NCI-H345 (cell line): ENCODE measurements around the gene ALDH3A1.
A peak's percentile ranks its signal among the peaks of the same experiment; 100 is the strongest.

ENCODE experiments used
- DNase-seq: peaks from one replicate; lab custom pipeline; 2025; lab: John Stamatoyannopoulos, UW

The ALDH3A1 gene

DNA sequence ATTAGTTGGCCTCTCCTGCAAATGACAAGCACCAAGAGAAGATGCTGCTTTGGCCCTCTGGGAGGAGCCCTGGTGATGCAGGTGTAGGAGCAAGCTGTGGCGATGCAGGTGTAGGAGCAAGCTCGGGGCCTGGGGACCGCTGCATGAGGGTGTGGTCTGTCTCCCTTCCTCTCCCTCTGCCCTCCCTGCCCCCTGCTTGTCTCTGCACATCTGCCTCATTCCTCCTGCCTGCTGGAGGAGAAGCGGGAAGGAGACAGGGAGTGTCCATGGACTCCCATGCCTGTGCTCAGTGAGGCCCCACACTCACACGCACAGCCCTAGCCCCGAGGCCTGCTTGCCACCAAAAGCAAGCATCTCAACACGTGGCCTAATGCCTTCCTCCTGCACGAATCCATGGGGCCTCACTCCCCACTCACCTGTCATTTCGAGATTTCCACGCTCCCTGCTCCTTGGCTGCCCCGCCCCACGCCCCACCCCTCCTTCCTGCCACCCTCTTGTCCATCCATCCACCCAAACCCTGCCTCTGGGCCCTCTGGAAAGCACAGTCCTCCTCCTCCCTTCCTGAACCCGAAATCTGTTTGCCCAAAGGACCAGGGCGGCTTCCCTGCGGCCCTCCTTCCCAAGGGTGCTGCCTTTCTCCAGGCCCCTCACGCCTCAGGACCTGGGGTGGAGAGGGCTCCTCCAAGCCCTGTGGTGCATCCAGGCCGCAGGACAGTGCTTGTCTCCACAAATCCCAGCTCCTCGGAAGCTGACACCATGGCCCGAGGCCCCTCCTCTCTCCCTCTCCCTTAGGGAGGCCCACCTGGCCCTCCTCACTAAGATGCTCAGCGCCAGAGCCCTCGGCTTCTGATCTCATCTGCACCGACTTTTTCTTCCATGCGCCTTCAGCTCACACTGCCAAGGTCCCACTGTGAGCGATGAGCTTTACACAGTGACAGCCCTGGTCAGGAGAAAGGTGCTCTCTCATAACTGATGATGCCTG is 11.8 kb upstream of the ALDH3A1 start:
- DNase-seq, result no peak

DNA sequence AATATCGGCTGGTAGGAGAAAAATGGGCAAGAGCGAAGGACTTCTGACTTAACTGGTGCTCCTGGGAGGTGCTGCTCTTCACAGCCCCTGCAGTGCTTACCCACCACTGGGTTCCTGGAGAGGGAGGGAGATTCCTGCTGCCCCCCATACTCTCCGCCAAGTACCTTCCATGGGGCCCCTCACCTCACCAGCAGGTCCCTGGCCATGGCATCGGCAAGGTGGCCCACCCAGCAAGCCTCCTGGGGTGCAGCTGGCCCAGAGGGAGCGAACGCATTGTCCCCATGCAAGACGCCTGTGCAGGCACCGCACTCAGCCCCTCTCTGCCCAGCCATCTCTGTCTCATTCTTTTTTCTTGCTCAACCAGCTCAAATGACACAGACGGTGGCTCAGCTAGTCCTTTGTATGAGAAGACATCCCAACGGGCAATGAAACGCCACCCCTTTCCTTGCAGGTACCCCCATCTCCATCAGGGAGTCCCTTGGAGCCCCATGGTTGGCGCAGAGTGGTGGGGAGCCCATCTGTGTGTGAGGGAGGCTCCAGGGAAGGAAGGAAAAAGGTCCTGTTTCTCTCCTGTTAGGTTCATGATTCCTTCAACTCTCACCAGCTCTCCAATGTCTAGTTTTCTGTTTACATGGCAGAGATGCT is 9.6 kb upstream of the ALDH3A1 start:
- no peak for DNase-seq

DNA sequence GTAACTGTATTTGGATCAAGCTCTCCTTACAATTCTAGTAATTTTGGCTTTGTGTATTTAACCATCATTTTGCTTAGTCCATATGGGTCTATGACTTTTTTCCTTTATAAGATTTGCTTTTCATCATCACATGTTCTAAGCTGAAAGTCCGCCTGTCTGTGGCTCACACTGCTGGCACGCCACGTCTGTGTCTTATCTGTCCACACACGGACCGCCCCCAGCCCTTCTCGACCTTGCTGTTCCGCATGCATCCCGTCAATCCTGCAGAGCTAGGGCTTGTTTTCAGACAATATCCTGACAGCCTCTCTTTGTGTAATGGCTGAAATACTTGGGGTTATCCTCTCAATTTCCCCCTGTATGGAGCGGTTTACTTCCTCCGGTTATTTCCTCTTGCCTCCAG is 8.4 kb upstream of the ALDH3A1 start:
- DNase-seq, result no peak

DNA sequence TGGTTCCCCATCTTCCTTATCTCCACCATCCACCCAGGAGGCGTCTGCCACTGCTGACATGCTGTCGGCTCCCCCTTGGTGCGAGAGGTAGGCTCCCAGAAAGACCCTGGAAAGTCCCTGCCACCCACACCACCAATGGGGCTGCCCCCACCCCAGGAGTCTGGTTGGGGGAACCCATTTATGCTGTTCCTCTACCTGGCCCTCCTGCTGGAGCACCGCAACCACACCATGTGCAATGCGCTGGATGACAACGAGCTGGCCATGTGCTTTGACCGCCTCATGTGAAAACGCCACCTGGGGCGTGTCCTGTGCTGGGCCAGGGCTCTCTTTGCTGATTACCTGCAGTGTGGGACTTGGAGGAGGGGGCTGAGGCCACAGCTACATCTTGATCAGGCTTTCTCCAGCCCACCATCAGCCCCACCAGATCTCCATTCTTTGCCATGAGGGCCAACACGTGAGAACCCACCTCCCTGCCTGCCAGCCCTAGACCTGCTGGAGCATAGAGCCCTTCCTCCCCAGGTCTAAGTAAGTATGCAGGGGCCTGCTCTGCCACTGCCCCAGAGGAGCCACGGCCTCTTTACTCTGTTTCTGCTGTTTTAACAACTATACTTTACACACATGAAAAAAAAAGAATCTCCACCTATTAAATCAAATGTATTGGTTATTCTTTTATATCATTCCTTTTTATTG is 7.9 kb upstream of the ALDH3A1 start:
- DNase-seq, result no peak

DNA sequence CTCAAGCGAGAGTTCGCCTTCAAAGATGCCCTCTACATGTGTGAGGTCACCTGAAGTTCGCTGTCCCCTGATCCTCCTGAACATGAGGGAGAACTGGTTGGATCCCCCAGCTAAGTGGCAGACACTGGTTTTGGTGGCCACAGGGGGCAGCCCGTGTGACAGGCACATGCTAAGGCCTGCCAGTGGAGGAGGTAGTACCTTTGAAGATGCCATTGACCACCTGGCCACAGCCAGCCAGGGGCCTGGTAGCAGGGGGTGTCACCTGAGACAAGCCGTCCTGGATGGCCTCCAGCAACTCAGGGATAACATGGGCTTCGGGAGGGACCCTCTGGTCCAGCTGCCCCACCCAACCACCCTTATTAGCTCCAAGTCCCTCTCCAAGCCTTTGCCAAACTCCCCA is 7.3 kb upstream of the ALDH3A1 start:
- no peak for DNase-seq

DNA sequence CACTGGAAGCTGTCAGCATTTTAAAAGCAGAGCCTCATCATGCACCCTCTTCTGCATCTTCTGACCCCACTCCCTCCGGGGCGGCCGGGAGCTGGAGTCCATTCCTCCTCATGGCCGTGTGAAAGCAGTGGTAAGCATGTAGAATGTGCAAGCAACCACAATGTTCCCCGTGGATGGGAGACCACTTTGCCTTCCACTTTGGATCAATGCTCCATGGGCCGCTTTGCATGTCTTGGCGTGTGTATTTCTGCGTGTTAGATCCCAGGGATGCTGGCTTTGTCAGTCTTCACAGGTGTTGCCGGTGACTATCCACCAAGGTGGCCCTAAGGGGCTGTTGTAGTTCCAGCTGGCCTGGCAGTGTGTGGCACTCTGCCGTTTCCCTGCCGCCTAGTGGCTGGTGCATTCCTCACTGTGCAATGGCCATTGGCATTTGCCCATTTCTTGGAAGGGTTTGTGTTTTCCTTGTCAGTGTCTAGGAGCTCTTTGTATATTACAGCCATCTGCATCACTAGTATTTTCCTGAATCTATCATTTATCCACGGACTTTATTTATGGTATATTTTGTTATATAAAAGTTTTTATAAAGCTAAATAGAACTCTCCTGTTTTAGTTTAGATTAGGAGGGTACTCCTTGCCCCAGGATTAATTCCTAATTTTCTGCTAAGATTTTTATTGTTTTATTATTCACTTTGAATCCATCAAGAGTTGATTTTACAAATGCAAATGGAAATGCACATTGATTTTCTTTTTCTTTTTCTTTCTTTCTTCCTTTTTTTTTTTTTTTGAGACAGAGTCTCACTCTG is 5.8 kb upstream of the ALDH3A1 start:
- DNase-seq, result peak; percentile 58

DNA sequence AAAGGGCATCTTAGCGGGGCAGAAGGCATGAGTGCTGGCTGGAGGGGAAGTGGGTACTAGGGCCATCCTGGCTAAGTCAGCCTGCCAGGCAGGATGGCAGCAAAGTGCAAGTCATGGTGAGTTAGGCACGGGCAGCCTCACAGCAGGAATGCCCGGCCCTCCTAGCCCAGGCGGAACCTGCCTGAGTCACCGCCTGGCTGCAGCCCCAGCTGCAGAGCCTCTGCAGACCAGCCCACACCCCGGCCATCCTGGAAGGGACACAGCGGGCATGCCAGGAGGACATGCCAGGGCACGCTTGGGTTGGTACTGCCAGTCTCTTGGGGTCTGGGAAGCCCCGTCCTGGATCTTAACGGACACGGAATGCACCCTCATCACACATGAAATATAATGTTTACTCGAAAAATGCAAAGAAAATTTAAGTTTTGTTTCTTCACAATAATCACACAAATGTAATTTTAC is 5.0 kb upstream of the ALDH3A1 start:
- peak; percentile 74 for DNase-seq

DNA sequence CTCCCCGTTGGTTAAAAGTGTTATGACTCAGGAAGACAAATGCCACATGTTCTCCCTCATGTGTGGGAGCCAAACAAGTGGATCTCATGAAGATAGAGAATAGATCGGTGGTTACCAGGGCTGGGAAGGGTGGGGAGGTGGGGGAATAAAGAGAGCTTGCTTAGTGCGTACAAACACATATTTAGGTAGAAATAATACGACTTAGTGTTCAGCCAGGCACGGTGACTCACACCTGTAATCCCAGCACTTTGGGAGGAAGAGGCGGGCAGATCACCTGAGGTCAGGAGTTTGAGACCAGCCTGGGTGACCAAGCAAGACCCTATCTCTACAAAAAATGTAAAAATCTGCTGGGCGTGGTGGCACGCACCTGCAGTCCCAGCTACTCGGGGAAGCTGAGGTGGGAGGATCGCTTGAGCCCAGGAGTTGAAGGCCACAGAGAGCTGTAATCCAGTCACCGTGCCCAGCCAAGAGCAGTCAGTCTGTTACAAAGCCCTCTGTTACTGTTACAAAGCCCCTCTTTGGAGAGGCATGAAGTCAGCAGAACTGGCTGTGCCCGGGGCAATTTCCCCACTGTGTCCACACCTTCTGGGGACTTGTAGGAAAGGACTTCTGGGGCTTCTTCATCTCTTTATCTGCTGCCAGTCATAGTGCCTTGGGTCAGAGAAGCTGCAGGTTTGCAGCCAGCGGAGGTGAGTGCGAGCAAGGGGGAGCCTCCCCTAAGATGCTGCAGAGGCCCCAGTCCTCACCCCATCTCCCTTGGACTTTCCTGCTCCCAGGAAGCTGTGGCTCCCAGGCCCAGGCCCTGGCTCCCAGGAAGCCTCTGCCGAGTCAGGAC is 4.3 kb upstream of the ALDH3A1 start:
- no peak for DNase-seq

DNA sequence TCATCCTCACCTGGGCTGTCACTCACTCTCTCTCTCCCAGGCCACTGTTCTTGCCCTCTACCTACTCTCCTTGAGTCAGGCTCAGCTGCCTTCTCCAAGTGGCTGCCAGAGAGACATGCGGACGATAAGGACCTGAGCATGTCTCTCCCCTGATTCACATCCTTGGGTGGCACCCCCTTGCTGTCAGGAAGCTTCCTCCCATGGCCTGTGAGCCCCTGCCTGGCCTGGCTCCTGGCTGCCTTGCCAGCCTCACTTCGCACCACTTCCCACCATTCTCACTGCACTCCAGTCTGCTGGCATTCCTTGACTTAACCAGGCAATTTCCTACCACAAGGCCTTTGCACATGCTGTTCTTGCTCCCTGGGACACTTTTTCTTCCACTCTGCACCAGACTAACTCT is 2.7 kb upstream of the ALDH3A1 start:
- no peak for DNase-seq

DNA sequence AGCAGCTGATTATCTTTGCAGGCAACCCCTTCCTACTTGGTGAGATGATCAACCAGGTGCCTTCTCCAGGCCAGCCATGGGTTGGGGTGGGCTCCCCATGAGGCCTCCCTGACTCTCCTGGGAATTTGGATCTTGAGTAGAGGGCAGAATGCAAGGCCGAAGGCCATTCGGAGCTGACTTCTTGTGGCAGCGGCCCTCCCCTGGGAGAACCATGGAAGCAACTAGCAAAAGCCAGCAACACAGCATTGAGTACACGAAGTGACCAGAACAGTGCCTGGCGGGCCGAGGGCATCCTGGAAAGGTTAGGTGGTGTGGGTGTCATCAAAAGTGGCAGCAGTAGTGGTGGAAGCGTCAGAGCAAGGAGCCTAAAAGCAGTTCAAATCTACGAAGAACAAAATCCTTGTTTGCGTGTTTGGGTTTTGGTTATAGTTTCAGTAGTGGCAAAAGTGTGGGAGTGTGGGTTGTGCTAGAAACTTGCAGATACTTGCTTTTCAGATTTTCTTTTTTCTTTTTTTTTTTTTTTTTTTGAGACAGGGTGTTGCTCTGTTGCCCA is 2.0 kb upstream of the ALDH3A1 start:
- no peak for DNase-seq

DNA sequence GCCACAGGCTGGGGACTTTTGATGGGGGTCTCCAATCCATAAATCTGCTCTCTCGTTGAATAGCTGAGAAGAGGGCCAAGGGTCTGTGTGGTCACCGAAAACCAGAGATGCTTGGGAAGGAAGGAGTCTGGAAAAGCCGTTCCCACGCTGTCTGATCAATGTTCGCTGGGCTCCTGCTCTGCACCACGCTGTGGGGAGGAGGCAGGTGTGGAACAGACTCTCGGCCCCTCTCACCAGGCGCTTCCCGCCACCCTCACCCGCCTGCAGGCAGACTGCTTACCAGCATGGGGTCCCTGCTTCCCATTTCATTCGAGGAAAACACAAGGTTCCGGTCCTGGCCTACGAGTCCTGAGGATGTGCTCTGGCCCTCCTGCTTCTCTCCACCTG is 702 bp upstream of the ALDH3A1 start:
- DNase-seq, result no peak

DNA sequence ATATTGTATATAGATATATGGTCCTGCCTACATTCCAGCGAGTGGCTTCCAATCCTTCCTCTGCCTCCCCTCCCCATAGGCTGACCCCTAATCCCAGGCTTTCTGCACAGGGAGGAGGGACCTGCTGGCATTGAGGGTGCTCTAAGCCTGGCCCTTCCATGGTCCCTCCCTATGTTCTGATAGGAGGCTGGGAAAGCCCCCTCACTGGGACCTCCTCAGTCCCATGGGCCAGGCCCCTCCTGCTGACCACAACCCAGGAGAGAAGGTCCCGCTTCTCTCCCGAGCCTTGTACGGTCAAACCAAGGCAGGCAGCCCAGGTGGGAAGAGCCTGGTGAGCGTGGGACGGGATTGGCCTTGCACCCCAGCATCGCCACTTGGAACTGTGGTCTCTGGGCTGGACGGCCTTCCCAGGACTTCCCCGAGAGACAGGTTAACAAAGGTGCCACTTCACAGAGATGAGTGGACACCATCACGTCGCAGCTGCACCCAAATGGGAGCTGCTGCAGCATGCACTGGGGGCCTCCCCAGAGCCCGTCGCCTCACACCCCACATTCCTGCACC is 859 bp downstream of the ALDH3A1 start:
- DNase-seq, result no peak

DNA sequence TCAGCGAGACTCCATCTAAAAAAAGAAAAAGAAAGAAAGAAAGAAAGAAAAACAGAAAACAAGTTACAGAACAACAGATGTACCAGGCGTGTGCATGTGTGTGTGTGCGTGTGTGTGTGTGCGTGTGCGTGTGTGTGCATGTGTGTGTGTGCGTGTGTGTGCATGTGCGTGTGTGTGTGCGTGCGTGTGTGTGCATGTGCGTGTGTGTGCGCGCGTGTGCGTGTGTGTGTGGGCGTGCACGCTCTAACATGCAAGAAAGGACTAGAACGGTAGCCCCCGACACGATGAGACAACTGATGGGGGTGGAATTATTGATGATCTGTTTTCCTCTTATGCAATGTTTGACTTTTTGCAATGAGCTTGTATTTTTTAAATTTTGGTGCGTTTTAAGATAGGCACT is 1.6 kb downstream of the ALDH3A1 start:
- no peak for DNase-seq

DNA sequence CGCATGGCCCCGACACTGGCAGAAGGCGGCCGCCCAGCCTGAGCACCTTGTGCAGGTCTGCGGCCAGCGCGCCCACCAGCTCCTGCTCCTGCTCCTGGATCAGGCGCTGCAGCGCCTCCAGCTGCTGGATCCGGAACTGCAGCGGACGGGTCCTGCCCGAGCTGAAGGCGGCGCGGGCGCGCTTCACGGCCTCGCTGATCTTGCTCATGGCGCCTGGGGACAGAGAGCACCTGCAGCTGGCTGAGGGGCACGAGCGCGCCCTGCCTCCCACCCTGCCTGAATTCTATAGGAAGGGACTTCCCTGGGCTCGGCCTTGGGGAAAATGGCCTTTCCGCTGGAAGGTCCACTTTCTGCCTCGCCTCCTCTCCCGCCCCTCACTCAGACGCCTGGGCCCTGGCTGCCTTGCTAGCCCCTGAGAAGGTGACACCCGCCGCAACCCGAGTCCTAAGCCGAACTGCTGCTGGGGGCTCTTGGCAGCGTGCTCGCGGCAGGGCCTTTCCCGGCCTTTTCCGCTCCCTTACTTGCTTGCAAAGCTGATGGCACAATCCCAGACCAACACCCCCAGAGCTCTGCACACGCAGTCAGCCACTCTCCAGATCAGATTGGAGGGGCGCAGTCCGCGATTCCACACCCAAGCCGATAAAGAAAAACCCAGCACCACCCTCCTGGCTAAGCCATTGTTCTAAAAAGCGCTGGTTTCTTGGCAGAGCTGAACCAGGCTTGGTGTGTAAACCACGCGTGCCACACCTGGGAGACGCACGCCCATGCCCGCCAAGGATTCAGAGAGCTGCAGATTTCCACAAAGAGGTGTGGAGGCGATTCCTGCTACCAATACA is 3.0 kb downstream of the ALDH3A1 start:
- peak; percentile 76 for DNase-seq

DNA sequence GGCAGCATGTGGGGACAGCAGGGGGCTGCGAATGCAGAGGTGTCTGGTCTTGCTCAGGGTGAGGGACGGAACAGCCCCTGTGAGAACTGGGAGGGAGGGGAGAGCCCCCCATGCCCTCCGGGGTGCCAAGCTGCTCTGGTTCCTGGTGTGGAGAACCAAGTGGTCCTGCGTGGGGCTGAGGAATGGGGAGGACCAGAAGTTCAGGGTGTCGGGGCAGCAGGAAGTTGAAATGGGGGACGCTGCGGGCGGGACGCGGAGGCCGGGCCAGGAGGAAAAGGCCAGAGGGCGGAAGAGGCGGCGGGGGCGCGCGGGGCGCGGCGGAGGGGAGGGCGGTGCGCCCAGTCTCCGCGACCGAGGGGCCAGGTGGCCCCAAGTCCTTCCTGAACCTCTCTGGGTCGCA is 3.6 kb downstream of the ALDH3A1 start:
- DNase-seq, result no peak

DNA sequence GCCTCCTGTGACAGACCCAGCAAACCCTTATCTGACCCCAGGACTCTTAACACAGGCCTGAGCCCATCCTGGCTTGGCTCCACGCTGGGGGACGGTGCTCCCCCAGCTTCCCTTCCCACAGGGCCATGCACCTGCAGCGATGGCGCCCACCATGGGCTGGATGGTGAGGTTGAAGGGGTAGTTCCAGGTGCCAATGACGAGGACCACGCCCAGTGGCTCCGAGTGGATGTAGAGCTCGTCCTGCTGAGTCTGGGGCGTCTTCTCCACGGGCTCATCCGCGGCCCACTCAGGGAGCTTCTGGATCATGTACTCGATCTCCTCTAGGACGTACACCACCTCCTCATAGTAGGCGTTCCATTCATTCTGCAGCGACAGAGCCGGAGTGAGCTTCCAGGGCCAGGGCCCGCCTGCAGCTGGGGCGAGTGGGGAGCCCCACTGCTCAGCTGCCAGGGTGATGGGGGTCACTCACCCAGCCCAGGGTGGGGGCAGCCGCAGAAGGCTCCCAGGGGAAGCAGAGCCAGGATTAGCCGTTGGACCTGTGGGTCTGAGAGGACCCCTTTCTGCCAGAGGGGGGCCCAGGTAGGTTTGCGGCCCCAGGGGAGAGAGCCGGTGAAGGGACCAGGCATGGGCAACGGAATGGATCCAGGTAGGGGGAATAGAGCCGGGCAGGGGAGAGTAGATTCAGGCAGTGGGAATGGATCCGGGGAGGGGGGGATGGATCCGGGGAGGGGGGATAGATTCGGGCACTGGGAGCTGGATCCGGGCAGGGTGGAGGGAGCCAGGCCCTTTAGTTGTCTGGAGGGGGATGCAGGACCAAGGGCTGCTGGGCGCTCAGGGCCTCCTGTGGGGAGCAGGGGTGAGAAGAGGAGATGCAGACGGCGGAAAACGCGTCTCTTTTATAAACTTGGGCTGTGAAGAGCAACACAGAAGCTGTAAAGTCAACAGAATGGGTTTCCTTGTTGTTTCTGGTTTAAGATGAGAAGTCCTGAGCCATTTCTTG is 4.7 kb downstream of the ALDH3A1 start:
- DNase-seq, result no peak

DNA sequence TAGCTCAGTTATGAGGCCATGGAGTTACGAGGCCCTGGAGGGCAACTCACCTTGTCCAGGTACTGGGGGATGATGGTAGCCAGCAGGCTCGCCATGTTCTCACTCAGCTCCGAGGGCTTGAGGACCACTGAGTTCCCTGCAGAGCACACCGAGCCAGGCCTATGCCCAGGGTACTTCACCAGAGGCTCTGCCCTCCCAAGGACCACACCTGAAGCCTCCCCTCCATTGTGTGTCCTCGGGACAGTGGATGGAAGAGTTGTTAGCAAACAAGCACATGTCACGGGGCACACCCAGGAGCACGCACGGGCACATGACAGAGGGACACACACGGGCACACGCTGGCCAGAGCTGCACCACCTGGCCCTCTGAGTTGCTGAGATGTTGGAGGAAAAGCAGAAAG is 5.6 kb downstream of the ALDH3A1 start:
- DNase-seq, result no peak

DNA sequence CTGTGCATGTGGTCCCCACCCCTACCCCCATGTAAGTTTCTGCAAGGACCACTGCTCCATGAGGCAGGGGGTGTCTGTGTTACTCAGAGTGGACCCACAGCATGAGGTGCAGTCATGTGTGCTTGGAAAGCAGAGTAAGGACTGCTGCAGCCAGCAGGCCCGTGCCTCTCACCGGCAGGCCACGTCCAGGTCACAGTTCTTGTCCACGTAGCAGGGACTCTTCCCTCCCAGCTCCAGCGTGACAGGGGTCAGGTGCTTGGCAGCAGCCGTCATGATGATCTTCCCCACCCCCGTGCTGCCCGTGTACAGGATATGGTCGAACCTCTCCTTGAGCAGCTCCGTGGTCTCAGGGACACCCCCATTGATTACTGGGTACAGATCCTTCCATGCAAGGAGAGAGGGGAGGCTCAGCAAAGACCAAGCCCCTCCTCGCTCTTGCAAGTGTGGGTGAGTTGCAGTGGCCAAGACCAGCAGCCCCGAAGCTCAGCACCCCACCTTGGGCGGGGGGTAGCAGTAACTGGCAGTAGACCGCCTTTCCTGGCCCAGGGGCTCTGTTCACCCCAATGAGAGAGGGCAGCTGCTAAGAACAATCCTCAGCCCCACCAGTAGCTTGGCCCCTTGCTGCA is 6.2 kb downstream of the ALDH3A1 start:
- no peak for DNase-seq
